ENCODE measurements around the gene LTB.

DNA sequence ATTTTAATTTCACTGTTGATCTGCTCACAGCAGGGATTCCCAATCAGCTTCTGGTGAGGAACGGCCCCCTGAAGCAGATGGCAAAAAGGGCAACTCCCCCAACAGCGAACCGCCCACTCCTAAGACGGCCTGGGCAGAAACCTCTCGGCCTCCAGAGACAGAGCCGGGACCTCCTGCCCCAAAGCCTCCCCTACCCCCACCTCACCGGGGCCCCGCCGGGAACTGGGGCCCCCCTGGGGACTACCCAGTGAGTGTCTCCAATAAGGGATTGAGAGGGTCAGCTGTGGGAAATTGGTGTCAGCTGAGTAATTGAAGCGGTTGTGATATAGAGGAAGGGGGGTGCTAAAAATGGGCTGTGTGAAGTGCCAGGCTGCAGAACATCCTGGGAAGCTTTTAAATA lies 44.7 kb upstream of the LTB start:
- TF ChIP-seq OSR1 (CRISPR knock-in tag; IDR thresholded peaks at IDR 0.05) (no peak), ZFP30 (CRISPR knock-in tag; IDR thresholded peaks at IDR 0.05) (no peak), ARNTL (CRISPR knock-in tag; IDR thresholded peaks at IDR 0.05; ENCODE audit: borderline replicate concordance, low read depth) (no peak), TCF4 (CRISPR knock-in tag; IDR thresholded peaks at IDR 0.05; ENCODE audit: borderline replicate concordance) (no peak), BACH2 (CRISPR knock-in tag; IDR thresholded peaks at IDR 0.05; ENCODE audit: borderline replicate concordance) (no peak), ZNF70 (CRISPR knock-in tag; IDR thresholded peaks at IDR 0.05) (no peak), ZNF565 (CRISPR knock-in tag; conservative IDR thresholded peaks at IDR 0.05; ENCODE audit: low read depth) (no peak), TOX (CRISPR knock-in tag; IDR thresholded peaks at IDR 0.05; ENCODE audit: borderline replicate concordance) (no peak), ZFP3 (CRISPR knock-in tag; IDR thresholded peaks at IDR 0.05) (no peak), CSDC2 (CRISPR knock-in tag; IDR thresholded peaks at IDR 0.05) (no peak), SNAI2 (CRISPR knock-in tag; IDR thresholded peaks at IDR 0.05) (no peak), ISL1 (CRISPR knock-in tag; IDR thresholded peaks at IDR 0.05) (no peak)
- TF ChIP-seq, protein P1, sequence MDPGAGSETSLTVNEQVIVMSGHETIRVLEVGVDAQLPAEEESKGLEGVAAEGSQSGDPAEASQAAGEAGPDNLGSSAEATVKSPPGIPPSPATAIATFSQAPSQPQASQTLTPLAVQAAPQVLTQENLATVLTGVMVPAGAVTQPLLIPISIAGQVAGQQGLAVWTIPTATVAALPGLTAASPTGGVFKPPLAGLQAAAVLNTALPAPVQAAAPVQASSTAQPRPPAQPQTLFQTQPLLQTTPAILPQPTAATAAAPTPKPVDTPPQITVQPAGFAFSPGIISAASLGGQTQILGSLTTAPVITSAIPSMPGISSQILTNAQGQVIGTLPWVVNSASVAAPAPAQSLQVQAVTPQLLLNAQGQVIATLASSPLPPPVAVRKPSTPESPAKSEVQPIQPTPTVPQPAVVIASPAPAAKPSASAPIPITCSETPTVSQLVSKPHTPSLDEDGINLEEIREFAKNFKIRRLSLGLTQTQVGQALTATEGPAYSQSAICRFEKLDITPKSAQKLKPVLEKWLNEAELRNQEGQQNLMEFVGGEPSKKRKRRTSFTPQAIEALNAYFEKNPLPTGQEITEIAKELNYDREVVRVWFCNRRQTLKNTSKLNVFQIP (CRISPR knock-in tag; IDR thresholded peaks at IDR 0.05; ENCODE audit: borderline replicate concordance, low read depth), result no peak
- TF ChIP-seq, protein P2, sequence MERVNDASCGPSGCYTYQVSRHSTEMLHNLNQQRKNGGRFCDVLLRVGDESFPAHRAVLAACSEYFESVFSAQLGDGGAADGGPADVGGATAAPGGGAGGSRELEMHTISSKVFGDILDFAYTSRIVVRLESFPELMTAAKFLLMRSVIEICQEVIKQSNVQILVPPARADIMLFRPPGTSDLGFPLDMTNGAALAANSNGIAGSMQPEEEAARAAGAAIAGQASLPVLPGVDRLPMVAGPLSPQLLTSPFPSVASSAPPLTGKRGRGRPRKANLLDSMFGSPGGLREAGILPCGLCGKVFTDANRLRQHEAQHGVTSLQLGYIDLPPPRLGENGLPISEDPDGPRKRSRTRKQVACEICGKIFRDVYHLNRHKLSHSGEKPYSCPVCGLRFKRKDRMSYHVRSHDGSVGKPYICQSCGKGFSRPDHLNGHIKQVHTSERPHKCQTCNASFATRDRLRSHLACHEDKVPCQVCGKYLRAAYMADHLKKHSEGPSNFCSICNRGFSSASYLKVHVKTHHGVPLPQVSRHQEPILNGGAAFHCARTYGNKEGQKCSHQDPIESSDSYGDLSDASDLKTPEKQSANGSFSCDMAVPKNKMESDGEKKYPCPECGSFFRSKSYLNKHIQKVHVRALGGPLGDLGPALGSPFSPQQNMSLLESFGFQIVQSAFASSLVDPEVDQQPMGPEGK (CRISPR knock-in tag; IDR thresholded peaks at IDR 0.05; ENCODE audit: borderline replicate concordance), result no peak
